ENCODE data around the gene MAPK13. TPM values are rescaled to one million over a fixed set of nuclear protein-coding genes. Genes with fewer than 3 reads are reported as not detected.

Gene MAPK13
- total RNA-seq, 6 experiments from 2014 or later: 2.2 to 5.0 (median 3.0) TPM

DNA sequence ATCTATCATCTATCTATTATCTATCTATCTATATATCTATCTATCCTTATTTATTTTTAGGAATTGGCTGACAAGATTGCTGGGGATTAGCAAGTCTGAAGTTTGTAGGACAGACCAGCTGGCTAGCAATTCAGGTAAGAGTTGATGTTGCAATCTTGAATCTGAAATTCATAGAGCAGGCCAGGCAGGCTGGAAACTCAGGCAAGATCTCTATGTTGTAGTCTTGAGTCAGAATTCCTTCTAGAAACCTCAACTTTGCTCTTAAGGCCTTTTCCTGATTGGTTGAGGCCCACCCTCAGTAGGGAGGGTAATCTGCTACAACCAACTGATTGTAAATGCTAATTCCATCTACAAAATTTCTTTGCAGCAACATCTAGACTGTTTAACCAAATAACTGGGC lies 19.2 kb downstream of the MAPK13 start:
- ATAC-seq: peak in 2 of 4 donors; percentile 33 to 60

GRCh38 chr6:36150283-36150682 lies 20.0 kb downstream of the MAPK13 start:
- WGBS (ENCODE audit: insufficient coverage, low coverage, low lambda C conversion rate, missing lambda C conversion rate): 53% methylated on average over 3 of the region's 3 CpGs
- Histone ChIP-seq H3K9me3 (no peaks in the 10 kb centered on the region), H3K27ac (no peak overlapping the region), H3K27me3 (no peaks in the 10 kb centered on the region), H3K4me1 (peaks cover 0 to 12% (median 0%) of the 10 kb centered on the region in 4 donors), H3K36me3 (no peaks in the 10 kb centered on the region), H3K4me3 (no peak overlapping the region)
- no peak for TF ChIP-seq POLR2A (IDR thresholded peaks at IDR 0.05)
- TF ChIP-seq, protein P1, sequence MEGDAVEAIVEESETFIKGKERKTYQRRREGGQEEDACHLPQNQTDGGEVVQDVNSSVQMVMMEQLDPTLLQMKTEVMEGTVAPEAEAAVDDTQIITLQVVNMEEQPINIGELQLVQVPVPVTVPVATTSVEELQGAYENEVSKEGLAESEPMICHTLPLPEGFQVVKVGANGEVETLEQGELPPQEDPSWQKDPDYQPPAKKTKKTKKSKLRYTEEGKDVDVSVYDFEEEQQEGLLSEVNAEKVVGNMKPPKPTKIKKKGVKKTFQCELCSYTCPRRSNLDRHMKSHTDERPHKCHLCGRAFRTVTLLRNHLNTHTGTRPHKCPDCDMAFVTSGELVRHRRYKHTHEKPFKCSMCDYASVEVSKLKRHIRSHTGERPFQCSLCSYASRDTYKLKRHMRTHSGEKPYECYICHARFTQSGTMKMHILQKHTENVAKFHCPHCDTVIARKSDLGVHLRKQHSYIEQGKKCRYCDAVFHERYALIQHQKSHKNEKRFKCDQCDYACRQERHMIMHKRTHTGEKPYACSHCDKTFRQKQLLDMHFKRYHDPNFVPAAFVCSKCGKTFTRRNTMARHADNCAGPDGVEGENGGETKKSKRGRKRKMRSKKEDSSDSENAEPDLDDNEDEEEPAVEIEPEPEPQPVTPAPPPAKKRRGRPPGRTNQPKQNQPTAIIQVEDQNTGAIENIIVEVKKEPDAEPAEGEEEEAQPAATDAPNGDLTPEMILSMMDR (IDR thresholded peaks at IDR 0.05): no peak
- DNase-seq (no peak), ATAC-seq (no peak)
- intact Hi-C loops (cut with DNase I): no loop called here

More for the DNA sequence above, 19.2 kb downstream of the MAPK13 start:
- DNase-seq: no peak
- no peaks in the 10 kb centered on the region for H3K36me3 ChIP-seq
- H3K9me3 ChIP-seq: no peaks in the 10 kb centered on the region
- H3K4me1 ChIP-seq: peaks cover 0 to 12% (median 0%) of the 10 kb centered on the region in 4 donors
- no peak overlapping the region for H3K4me3 ChIP-seq
- intact Hi-C loops (cut with DNase I): no loop called here
- no peaks in the 10 kb centered on the region for H3K27me3 ChIP-seq
- TF ChIP-seq, protein P1 (IDR thresholded peaks at IDR 0.05): no peak
- TF ChIP-seq POLR2A (IDR thresholded peaks at IDR 0.05): no peak
- H3K27ac ChIP-seq: no peak overlapping the region

- TF ChIP-seq, protein P1 (IDR thresholded peaks at IDR 0.05): no peak
- TF ChIP-seq POLR2A (IDR thresholded peaks at IDR 0.05): no peak
- intact Hi-C loops (cut with DNase I): no loop called here
- Histone ChIP-seq H3K9me3 (no peaks in the 10 kb centered on the region), H3K27ac (no peak overlapping the region), H3K27me3 (no peaks in the 10 kb centered on the region), H3K4me1 (peaks cover 0 to 12% (median 0%) of the 10 kb centered on the region in 4 donors), H3K36me3 (no peaks in the 10 kb centered on the region), H3K4me3 (no peak overlapping the region)
- 83% methylated on average over 2 of the region's 2 CpGs for WGBS (ENCODE audit: insufficient coverage, low coverage, low lambda C conversion rate, missing lambda C conversion rate)
- ATAC-seq (no peak), DNase-seq (no peak)
Measured at GRCh38 chr6:36154286-36154685, 24.0 kb downstream of the MAPK13 start.

DNA sequence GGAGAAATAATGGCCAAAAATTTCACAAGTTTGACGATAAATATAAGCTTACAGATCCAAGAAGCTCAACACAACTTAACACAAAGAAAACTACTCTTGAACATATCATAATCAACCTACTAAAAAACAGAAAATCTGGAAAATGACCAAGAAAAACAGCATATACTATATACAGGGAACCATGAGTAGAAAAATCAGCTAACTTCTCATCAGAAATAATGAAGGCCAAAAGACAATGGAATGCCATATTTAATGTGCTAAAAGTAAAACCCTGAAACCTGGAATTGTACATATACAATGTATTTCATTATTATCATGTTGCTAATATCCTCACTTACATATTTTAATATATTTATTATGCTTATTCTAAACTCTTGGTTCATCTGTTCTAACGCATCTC lies 25.3 kb downstream of the MAPK13 start:
- Histone ChIP-seq H3K4me3 (no peak overlapping the region), H3K36me3 (no peaks in the 10 kb centered on the region), H3K27me3 (no peaks in the 10 kb centered on the region), H3K9me3 (no peaks in the 10 kb centered on the region), H3K4me1 (no peaks in the 10 kb centered on the region), H3K27ac (no peak overlapping the region)
- intact Hi-C loops (cut with DNase I): no loop called here
- DNase-seq (no peak), ATAC-seq (no peak)
- WGBS (ENCODE audit: insufficient coverage, low coverage, low lambda C conversion rate, missing lambda C conversion rate): 97% methylated on average over 2 of the region's 2 CpGs
- TF ChIP-seq POLR2A (IDR thresholded peaks at IDR 0.05): no peak
- TF ChIP-seq, protein P1 (IDR thresholded peaks at IDR 0.05): no peak
